Gastrocnemius medialis (tissue), 4 donors: ENCODE results near the gene KCP. TPM values are rescaled to one million over a fixed set of nuclear protein-coding genes. Genes with fewer than 3 reads are reported as not detected.
A peak's percentile ranks its signal among the peaks of the same experiment; 100 is the strongest.

ENCODE experiments used
- ATAC-seq, 2 donors: fragments of 150-250 bp; one replicate each; pipeline ENCODE4 v1.9.1; 2016
- DNase-seq, 2 donors: peaks; one replicate each; pipeline ENCODE4 v3.0.0-alpha.2; 2019
- H3K27ac ChIP-seq, 4 donors: fragments of 200-600 bp; sonication (generic); 1 replicate in 1 of 4; 2 replicates in 3 of 4; pipeline ENCODE4 v1.5.1; 2016 to 2018; ENCODE audit warnings: mild to moderate bottlenecking in 2 of 4, moderate library complexity in 1 of 4
- H3K27me3 ChIP-seq, 3 donors: fragments of 200-600 bp; sonication (generic) in 2 of 3; 1 replicate in 1 of 3; 2 replicates in 2 of 3; pipeline versions ENCODE4 v1.5.1 to v1.6.0; 2016 to 2019; ENCODE audit warnings: mild to moderate bottlenecking in 1 of 3, moderate library complexity in 1 of 3
- H3K36me3 ChIP-seq, 2 donors: fragments of 200-600 bp; sonication (generic) in 1 of 2; one replicate each; pipeline ENCODE4 v1.5.1; 2017 to 2018
- H3K4me1 ChIP-seq, 2 donors: fragments of 200-600 bp; sonication (generic) in 1 of 2; one replicate each; pipeline ENCODE4 v1.5.1; 2016 to 2017; ENCODE audit warnings: mild to moderate bottlenecking in 2 of 2
- H3K4me3 ChIP-seq, 4 donors: fragments of 200-600 bp; sonication (generic) in 3 of 4; 1 replicate in 1 of 4; 2 replicates in 3 of 4; pipeline ENCODE4 v1.5.1; 2016 to 2019; ENCODE audit warnings: mild to moderate bottlenecking in 2 of 4
- H3K9me3 ChIP-seq, 3 donors: fragments of 200-600 bp; sonication (generic) in 2 of 3; 1 replicate in 1 of 3; 2 replicates in 2 of 3; pipeline ENCODE4 v1.5.1; 2016 to 2019
- CTCF ChIP-seq, 5 experiments: fragments of 450-650 bp in 3 of 5; fragments of 200-600 bp in 2 of 5; sonication (generic) in 2 of 5; IDR thresholded peaks in 4 of 5; conservative IDR thresholded peaks in 1 of 5; 1 replicate in 4 of 5; 2 replicates in 1 of 5; pipeline ENCODE4 v1.5.1; 2016 to 2019; ENCODE audit warnings: antibody characterized with exemption in 5 of 5, mild to moderate bottlenecking in 3 of 5, moderate library complexity in 3 of 5
- POLR2A ChIP-seq, 2 donors: fragments of 450-650 bp; IDR thresholded peaks; one replicate each; pipeline ENCODE4 v1.6.1; 2017; ENCODE audit warnings: antibody characterized with exemption in 2 of 2, mild to moderate bottlenecking in 2 of 2, moderate library complexity in 2 of 2
- in situ Hi-C, 4 donors: fragments of 200-750 bp; cut with MboI; loops; one replicate each; pipeline versions ENCODE4 v1.15.0 to v1.8.0; 2017; ENCODE audit warnings: low sequenced_read_pairs in 4 of 4
- intact Hi-C: fragments of 100-400 bp; cut with DNase I; formaldehyde crosslinking; loops from one replicate; pipeline ENCODE4 v1.15.1; 2023; ENCODE audit warnings: low total_unique reads
- total RNA-seq, 4 donors: library from RNA; depleted of rRNA; stranded (reverse); fragments of >200 nt; gene quantifications; one replicate each; pipeline versions ENCODE4 v1.1.0 to v1.2.3, GENCODE V29; 2016

The KCP gene
- total RNA-seq, 4 donors from 2014 or later, result 0.10 TPM; not detected in 3

GRCh38 chr7:128831178-128831993, 79.1 kb downstream of the KCP start:
- Histone ChIP-seq H3K27ac (peak overlapping the region; percentile 92 to 99 (median 98)), H3K4me3 (peak overlapping the region; percentile 69 to 92 (median 84)), H3K27me3 (no peaks in the 10 kb centered on the region), H3K9me3 (no peaks in the 10 kb centered on the region), H3K36me3 (peaks cover 0 to 21% of the 10 kb centered on the region in 2 donors), H3K4me1 (peaks cover 60 to 82% of the 10 kb centered on the region in 2 donors)
- in situ Hi-C loops, result no loop called here
- DNase-seq (peak in 1 of 2 donors; percentile 70), ATAC-seq (no peak)
- TF ChIP-seq CTCF (IDR thresholded peaks at IDR 0.05 in 4 of 5, conservative IDR thresholded peaks at IDR 0.05 in 1 of 5) (no peak), POLR2A (IDR thresholded peaks at IDR 0.05) (no peak)
- intact Hi-C loops, result loop anchor here (2.0 to 5.0 kb wide), 2 partner anchors 31 to 94 kb away; partner anchors contain the start of genes ATP6V1F and CALU

- H3K4me1 ChIP-seq, result peaks cover 58 to 80% of the 10 kb centered on the region in 2 donors
- intact Hi-C loops, result loop anchor here (2.0 to 5.0 kb wide), 2 partner anchors 32 to 93 kb away; partner anchors contain the start of genes ATP6V1F and CALU
- no peaks in the 10 kb centered on the region for H3K27me3 ChIP-seq
- TF ChIP-seq POLR2A (IDR thresholded peaks at IDR 0.05), result peak; percentile 93 to 96
- no peak for TF ChIP-seq CTCF (IDR thresholded peaks at IDR 0.05 in 4 of 5, conservative IDR thresholded peaks at IDR 0.05 in 1 of 5)
- ATAC-seq (peak in 1 of 2 donors; percentile 1), DNase-seq (peak in 1 of 2 donors; percentile 80)
- peaks cover 0 to 12% of the 10 kb centered on the region in 2 donors for H3K36me3 ChIP-seq
- peak within 1 kb of the TSS; percentile 92 to 99 (median 98) for H3K27ac ChIP-seq
- in situ Hi-C loops, result no loop called here
- H3K4me3 ChIP-seq, result peak within 1 kb of the TSS; percentile 69 to 92 (median 84)
- H3K9me3 ChIP-seq, result no peaks in the 10 kb centered on the region
These were observed 80.0 kb downstream of the KCP start, which contains the start of gene FLNC for GRCh38 chr7:128830231-128831177. FLNC (plus strand) TSS chr7:128830406; CDS start chr7:128830638, 232 bp downstream.

GRCh38 chr7:128829391-128830166, 80.9 kb downstream of the KCP start:
- H3K4me3 ChIP-seq, result peak overlapping the region; percentile 51 to 88 (median 67)
- peak in 1 of 2 donors; percentile 78 for DNase-seq

More at GRCh38 chr7:128829391-128830166, 80.9 kb downstream of the KCP start:
- no peaks in the 10 kb centered on the region for H3K9me3 ChIP-seq
- TF ChIP-seq POLR2A (IDR thresholded peaks at IDR 0.05), result no peak
- no peak for TF ChIP-seq CTCF (IDR thresholded peaks at IDR 0.05 in 4 of 5, conservative IDR thresholded peaks at IDR 0.05 in 1 of 5)
- ATAC-seq, result no peak
- peak overlapping the region; percentile 92 to 99 (median 98) for H3K27ac ChIP-seq
- peaks cover 0 to 4% of the 10 kb centered on the region in 2 donors for H3K36me3 ChIP-seq
- intact Hi-C loops (loop anchor here (2.0 to 5.0 kb wide), 2 partner anchors 33 to 92 kb away; partner anchors contain the start of genes ATP6V1F and CALU), in situ Hi-C loops (no loop called here)
- H3K27me3 ChIP-seq, result no peaks in the 10 kb centered on the region
- peaks cover 51 to 72% of the 10 kb centered on the region in 2 donors for H3K4me1 ChIP-seq
